ENCODE results near the gene DOCK2.
A peak's percentile ranks its signal among the peaks of the same experiment; 100 is the strongest.

The DOCK2 gene

GRCh38 chr5:169893010-169893409 lies 255.9 kb downstream of the DOCK2 start:
- no peak for TF ChIP-seq CTCF (IDR thresholded peaks at IDR 0.05; ENCODE audit: borderline replicate concordance, control extremely low read depth, extremely low read depth, insufficient read depth, missing control alignments)
- in situ Hi-C loops (cut with MboI; ENCODE audit: low sequenced_read_pairs, unreplicated experiment), result no loop called here

GRCh38 chr5:169893571-169893970 lies 256.5 kb downstream of the DOCK2 start:
- in situ Hi-C loops (cut with MboI; ENCODE audit: low sequenced_read_pairs, unreplicated experiment), result no loop called here
- TF ChIP-seq CTCF (IDR thresholded peaks at IDR 0.05; ENCODE audit: borderline replicate concordance, control extremely low read depth, extremely low read depth, insufficient read depth, missing control alignments), result no peak
- no peak for DNase-seq (ENCODE audit: low spot score)

More at GRCh38 chr5:169893010-169893409, 255.9 kb downstream of the DOCK2 start:
- no peak for DNase-seq (ENCODE audit: low spot score)

- DNase-seq (ENCODE audit: low spot score), result no peak
- TF ChIP-seq CTCF (IDR thresholded peaks at IDR 0.05; ENCODE audit: borderline replicate concordance, control extremely low read depth, extremely low read depth, insufficient read depth, missing control alignments), result no peak
- in situ Hi-C loops (cut with MboI; ENCODE audit: low sequenced_read_pairs, unreplicated experiment), result no loop called here
Observed at GRCh38 chr5:169895926-169896325, 258.9 kb downstream of the DOCK2 start.

- no peak for DNase-seq (ENCODE audit: low spot score)
- in situ Hi-C loops (cut with MboI; ENCODE audit: low sequenced_read_pairs, unreplicated experiment), result no loop called here
- TF ChIP-seq CTCF (IDR thresholded peaks at IDR 0.05; ENCODE audit: borderline replicate concordance, control extremely low read depth, extremely low read depth, insufficient read depth, missing control alignments), result no peak
Observed at GRCh38 chr5:169897481-169897880, 260.4 kb downstream of the DOCK2 start.

GRCh38 chr5:169901896-169902295 lies 264.8 kb downstream of the DOCK2 start:
- TF ChIP-seq CTCF (IDR thresholded peaks at IDR 0.05; ENCODE audit: borderline replicate concordance, control extremely low read depth, extremely low read depth, insufficient read depth, missing control alignments), result no peak
- DNase-seq (ENCODE audit: low spot score), result no peak
- in situ Hi-C loops (cut with MboI; ENCODE audit: low sequenced_read_pairs, unreplicated experiment), result no loop called here

GRCh38 chr5:169904059-169904458 lies 267.0 kb downstream of the DOCK2 start:
- no peak for TF ChIP-seq CTCF (IDR thresholded peaks at IDR 0.05; ENCODE audit: borderline replicate concordance, control extremely low read depth, extremely low read depth, insufficient read depth, missing control alignments)
- DNase-seq (ENCODE audit: low spot score), result peak; percentile 38

GRCh38 chr5:169904508-169904907 lies 267.4 kb downstream of the DOCK2 start:
- in situ Hi-C loops (cut with MboI; ENCODE audit: low sequenced_read_pairs, unreplicated experiment), result no loop called here
- no peak for TF ChIP-seq CTCF (IDR thresholded peaks at IDR 0.05; ENCODE audit: borderline replicate concordance, control extremely low read depth, extremely low read depth, insufficient read depth, missing control alignments)
- no peak for DNase-seq (ENCODE audit: low spot score)

More at GRCh38 chr5:169904059-169904458, 267.0 kb downstream of the DOCK2 start:
- in situ Hi-C loops (cut with MboI; ENCODE audit: low sequenced_read_pairs, unreplicated experiment), result no loop called here

Data from GM13976 (cell line).